Astrocyte (in vitro differentiated cells and primary cell): ENCODE measurements around the gene GRB2. TPM values are rescaled to one million over a fixed set of nuclear protein-coding genes. Genes with fewer than 3 reads are reported as not detected.
A peak's percentile ranks its signal among the peaks of the same experiment; 100 is the strongest.
"Not testable (repeated sequence)": the region's sequence is repeated elsewhere in the genome, so short reads cannot be mapped to it uniquely, and the experiment has no call there.

ENCODE experiments used
- DNase-seq: peaks from one replicate; pipeline ENCODE4 v3.0.0-alpha.2; 2010; ENCODE audit warnings: low read depth
- FAIRE-seq: peaks from 2 replicates; lab custom pipeline; 2011; peaks lifted over from hg19 to GRCh38; lab: Jason Lieb, UNC
- H2AFZ ChIP-seq: 2 replicates; pipeline ENCODE4 v1.6.0; 2012; ENCODE audit warnings: low read depth, low read length, inconsistent platforms
- H3K27ac ChIP-seq: 2 replicates; pipeline ENCODE4 v1.5.1; 2011; ENCODE audit warnings: low read depth, low read length, inconsistent platforms
- H3K27me3 ChIP-seq: 2 replicates; pipeline ENCODE4 v1.6.0; 2011; ENCODE audit warnings: low read length, inconsistent platforms; ENCODE audit not compliant: insufficient read depth
- H3K36me3 ChIP-seq: 2 replicates; pipeline ENCODE4 v1.5.1; 2011; ENCODE audit warnings: low read length, inconsistent platforms; ENCODE audit not compliant: insufficient read depth
- H3K4me1 ChIP-seq: 2 replicates; pipeline ENCODE4 v1.5.1; 2011; ENCODE audit warnings: low read length, inconsistent platforms; ENCODE audit not compliant: insufficient read depth
- H3K4me2 ChIP-seq: 2 replicates; pipeline ENCODE4 v1.6.0; 2012; ENCODE audit warnings: low read length, inconsistent platforms
- H3K4me3 ChIP-seq: 2 replicates; pipeline ENCODE4 v1.5.1; 2011; ENCODE audit warnings: low read depth, mild to moderate bottlenecking, low read length, inconsistent platforms; ENCODE audit not compliant: insufficient read depth
- H3K79me2 ChIP-seq: 2 replicates; pipeline ENCODE4 v1.6.0; 2012; ENCODE audit warnings: mild to moderate bottlenecking, low read length, inconsistent platforms; ENCODE audit not compliant: insufficient read depth
- H3K9ac ChIP-seq: 2 replicates; pipeline ENCODE4 v1.6.0; 2012; ENCODE audit warnings: mild to moderate bottlenecking, low read length, inconsistent platforms
- H3K9me3 ChIP-seq: 2 replicates; pipeline ENCODE4 v1.5.1; 2012; ENCODE audit warnings: low read depth, mild to moderate bottlenecking, low read length, inconsistent platforms; ENCODE audit not compliant: insufficient read depth
- H4K20me1 ChIP-seq: 2 replicates; pipeline ENCODE4 v1.6.0; 2012; ENCODE audit warnings: low read length, inconsistent platforms; ENCODE audit not compliant: insufficient read depth
- H3K27ac Mint-ChIP-seq: one replicate; pipeline ENCODE4 v1.8.0; 2021; ENCODE audit warnings: mild to moderate bottlenecking, mixed read lengths; ENCODE audit not compliant: unreplicated experiment
- H3K27me3 Mint-ChIP-seq: one replicate; pipeline ENCODE4 v1.8.0; 2021; ENCODE audit warnings: low read depth, mixed read lengths; ENCODE audit not compliant: unreplicated experiment
- H3K36me3 Mint-ChIP-seq: one replicate; pipeline ENCODE4 v1.8.0; 2021; ENCODE audit warnings: low read depth, mixed read lengths; ENCODE audit not compliant: unreplicated experiment
- H3K4me1 Mint-ChIP-seq: one replicate; pipeline ENCODE4 v1.8.0; 2021; ENCODE audit warnings: low read depth, mixed read lengths; ENCODE audit not compliant: unreplicated experiment
- H3K4me3 Mint-ChIP-seq: one replicate; pipeline ENCODE4 v1.8.0; 2021; ENCODE audit warnings: mild to moderate bottlenecking, moderate library complexity, mixed read lengths; ENCODE audit not compliant: unreplicated experiment
- H3K9me3 Mint-ChIP-seq: one replicate; pipeline ENCODE4 v1.8.0; 2021; ENCODE audit warnings: mild to moderate bottlenecking, mixed read lengths; ENCODE audit not compliant: unreplicated experiment
- EZH2 ChIP-seq: IDR thresholded peaks from 2 replicates; pipeline ENCODE4 v1.6.1; 2012; ENCODE audit warnings: mild to moderate bottlenecking, low read length, inconsistent platforms; ENCODE audit not compliant: insufficient read depth
- total RNA-seq: library from RNA; stranded (reverse); gene quantifications from 2 replicates; pipeline ENCODE4 v1.2.1, GENCODE V29; 2021
- TF ChIP-seq, protein P1 (sequence below): IDR thresholded peaks from 2 replicates; pipeline ENCODE4 v1.5.1; 2011; ENCODE audit warnings: low read depth, mild to moderate bottlenecking, inconsistent platforms, low read length, moderate library complexity; ENCODE audit not compliant: insufficient read depth

Gene GRB2
- total RNA-seq, 1 donor from 2014 or later, result 168 TPM

DNA sequence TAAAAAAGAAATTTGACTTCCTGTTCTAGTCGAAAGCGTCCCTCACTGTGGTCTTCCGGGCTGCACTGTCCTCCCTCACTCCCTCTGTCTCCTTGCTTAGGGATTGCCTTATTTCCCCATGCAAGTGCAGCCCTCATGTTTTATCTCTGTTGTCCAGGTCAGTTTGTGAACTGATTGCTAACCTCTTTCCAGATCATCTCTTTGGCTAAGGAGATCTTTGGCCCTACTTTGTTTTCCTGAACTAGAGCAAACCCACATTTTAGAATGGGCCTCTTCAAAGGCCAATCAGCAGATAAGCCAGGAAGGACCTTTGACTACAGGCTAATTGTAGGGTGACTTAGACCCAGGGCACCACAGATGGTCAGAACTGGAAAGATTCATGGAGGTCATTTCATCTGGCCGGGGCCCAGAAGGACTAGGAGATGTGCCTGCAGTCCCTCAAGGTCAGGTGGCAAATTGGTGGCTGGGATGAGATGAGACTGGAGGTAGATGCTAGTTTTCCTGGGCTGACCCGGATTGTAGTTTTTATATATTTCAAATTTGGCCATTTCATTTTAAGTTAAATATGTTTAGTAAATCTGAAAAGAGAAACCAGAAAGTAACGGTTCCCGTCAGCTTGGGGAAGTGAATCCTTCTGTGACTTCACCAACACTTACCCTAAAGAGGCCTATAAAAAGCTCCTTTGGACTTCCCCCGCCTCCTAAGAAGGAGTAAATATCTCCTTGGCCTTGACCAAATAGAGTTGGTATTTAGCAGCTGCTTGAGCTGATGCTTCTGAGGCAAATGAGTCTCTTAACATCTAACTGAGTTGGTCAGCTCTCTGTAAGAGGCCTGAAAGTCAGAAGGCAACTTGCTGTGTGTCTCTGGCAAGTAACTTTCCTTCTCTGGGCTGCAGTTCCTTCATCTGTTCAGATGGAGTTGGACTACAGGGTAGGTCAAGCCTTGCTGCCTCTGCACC lies 110.0 kb downstream of the GRB2 start:
- Histone ChIP-seq H3K9me3 (no peaks in the 10 kb centered on the region), H2AFZ (no peak overlapping the region), H3K79me2 (no peaks in the 10 kb centered on the region), H4K20me1 (no peaks in the 10 kb centered on the region), H3K4me3 (no peak overlapping the region), H3K36me3 (no peaks in the 10 kb centered on the region), H3K9ac (no peak overlapping the region), H3K27ac (no peak overlapping the region), H3K4me2 (no peak overlapping the region), H3K27me3 (no peaks in the 10 kb centered on the region), H3K4me1 (no peaks in the 10 kb centered on the region)
- Mint-ChIP-seq H3K27ac (no peak overlapping the region), H3K4me1 (no peaks in the 10 kb centered on the region), H3K4me3 (no peak overlapping the region), H3K36me3 (peaks cover 3% of the 10 kb centered on the region), H3K27me3 (no peaks in the 10 kb centered on the region), H3K9me3 (no peaks in the 10 kb centered on the region)
- FAIRE-seq (no peak), DNase-seq (no peak)
- TF ChIP-seq EZH2, result no peak
- TF ChIP-seq, protein P1, sequence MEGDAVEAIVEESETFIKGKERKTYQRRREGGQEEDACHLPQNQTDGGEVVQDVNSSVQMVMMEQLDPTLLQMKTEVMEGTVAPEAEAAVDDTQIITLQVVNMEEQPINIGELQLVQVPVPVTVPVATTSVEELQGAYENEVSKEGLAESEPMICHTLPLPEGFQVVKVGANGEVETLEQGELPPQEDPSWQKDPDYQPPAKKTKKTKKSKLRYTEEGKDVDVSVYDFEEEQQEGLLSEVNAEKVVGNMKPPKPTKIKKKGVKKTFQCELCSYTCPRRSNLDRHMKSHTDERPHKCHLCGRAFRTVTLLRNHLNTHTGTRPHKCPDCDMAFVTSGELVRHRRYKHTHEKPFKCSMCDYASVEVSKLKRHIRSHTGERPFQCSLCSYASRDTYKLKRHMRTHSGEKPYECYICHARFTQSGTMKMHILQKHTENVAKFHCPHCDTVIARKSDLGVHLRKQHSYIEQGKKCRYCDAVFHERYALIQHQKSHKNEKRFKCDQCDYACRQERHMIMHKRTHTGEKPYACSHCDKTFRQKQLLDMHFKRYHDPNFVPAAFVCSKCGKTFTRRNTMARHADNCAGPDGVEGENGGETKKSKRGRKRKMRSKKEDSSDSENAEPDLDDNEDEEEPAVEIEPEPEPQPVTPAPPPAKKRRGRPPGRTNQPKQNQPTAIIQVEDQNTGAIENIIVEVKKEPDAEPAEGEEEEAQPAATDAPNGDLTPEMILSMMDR, result no peak

DNA sequence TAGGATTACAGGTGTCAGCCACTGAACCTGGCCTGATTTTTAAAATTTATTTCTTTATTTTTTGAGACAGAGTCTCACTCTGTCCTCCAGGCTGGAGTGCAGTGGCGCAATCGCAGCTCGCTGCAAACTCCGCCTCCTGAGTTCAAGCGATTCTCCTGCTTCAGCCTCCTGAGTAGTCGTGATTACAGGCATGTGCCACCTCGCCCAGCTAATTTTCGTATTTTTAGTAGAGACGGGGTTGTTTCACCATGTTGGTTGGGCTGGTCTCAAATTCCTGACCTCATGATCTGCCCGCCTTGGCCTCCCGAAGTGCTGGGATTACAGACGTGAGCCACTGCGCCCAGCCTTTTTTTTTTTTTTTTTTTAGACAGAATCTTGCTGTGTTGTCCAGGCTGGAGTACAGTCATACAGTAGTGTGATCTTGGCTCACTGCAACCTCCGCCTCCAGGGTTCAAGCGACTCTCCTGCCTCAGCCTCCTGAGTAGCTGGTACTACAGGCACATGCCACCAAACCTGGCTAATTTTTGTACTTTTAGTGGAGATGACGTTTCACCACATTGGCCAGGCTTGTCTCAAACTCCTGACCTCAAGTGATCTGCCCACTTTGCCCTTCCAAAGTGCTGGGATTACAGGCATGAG lies 112.5 kb downstream of the GRB2 start:
- H3K9me3 ChIP-seq, DNase-seq, H3K4me1 ChIP-seq, H3K36me3 Mint-ChIP-seq, H3K4me1 Mint-ChIP-seq, H3K36me3 ChIP-seq, H3K27ac ChIP-seq, H3K79me2 ChIP-seq, H3K4me3 Mint-ChIP-seq, H3K9me3 Mint-ChIP-seq, H3K4me2 ChIP-seq, H3K4me3 ChIP-seq, H3K27me3 ChIP-seq, H3K27me3 Mint-ChIP-seq, H4K20me1 ChIP-seq, FAIRE-seq, H2AFZ ChIP-seq, H3K9ac ChIP-seq: not testable (repeated sequence)
- peak overlapping the region; percentile 26 for H3K27ac Mint-ChIP-seq

DNA sequence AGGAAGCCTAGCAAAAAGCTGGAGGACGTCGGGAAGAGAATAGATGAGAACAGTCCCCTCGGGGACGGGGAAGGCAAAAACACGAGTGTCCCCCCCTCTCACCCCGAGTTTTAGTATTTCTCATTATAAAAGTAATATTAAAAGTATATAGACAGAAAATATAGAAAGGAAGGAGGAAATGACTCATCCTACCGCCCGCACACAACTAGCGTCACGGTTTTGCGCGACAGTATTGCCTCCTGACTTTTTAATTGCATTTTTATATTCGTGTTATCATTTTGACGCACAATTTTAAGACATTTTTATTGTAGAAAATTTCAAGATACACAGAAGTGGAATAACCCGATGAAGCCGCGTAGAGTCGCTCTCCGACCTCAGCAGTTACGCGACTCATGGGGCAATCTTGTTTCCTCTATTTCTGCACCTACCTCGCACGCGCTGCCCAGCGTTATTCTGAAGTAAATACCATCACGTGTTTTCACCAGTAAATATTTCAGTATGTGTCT lies 115.6 kb downstream of the GRB2 start:
- H3K9ac ChIP-seq, result peak overlapping the region; percentile 82
- Mint-ChIP-seq H3K4me1 (peaks cover 4% of the 10 kb centered on the region), H3K27me3 (no peaks in the 10 kb centered on the region), H3K27ac (peak overlapping the region; percentile 98), H3K4me3 (peak overlapping the region; percentile 98), H3K36me3 (peaks cover 3% of the 10 kb centered on the region), H3K9me3 (no peaks in the 10 kb centered on the region)
- H3K27ac ChIP-seq, result peak overlapping the region; percentile 82
- no peak for DNase-seq
- peaks cover 3% of the 10 kb centered on the region for H3K79me2 ChIP-seq
- no peaks in the 10 kb centered on the region for H3K36me3 ChIP-seq
- peak overlapping the region; percentile 93 for H2AFZ ChIP-seq
- H3K4me1 ChIP-seq, result peaks cover 5% of the 10 kb centered on the region
- peak overlapping the region; percentile 81 for H3K4me3 ChIP-seq
- TF ChIP-seq, protein P1, result no peak
- TF ChIP-seq EZH2, result no peak
- H3K4me2 ChIP-seq, result peak overlapping the region; percentile 98
- no peak for FAIRE-seq
- H3K9me3 ChIP-seq, result no peaks in the 10 kb centered on the region
- H4K20me1 ChIP-seq, result no peaks in the 10 kb centered on the region
- H3K27me3 ChIP-seq, result no peaks in the 10 kb centered on the region
